Fibroblast of lung (primary cell): ENCODE results near the gene ETV6. TPM values are rescaled to one million over a fixed set of nuclear protein-coding genes. Genes with fewer than 3 reads are reported as not detected.
A peak's percentile ranks its signal among the peaks of the same experiment; 100 is the strongest.

ENCODE experiments used
- DNase-seq, 2 donors: peaks; one replicate each; pipeline versions ENCODE4 v3.0.0 to v3.0.0-alpha.2; 2010; ENCODE audit warnings: low read depth in 2 of 2
- H2AFZ ChIP-seq: 2 replicates; pipeline ENCODE4 v1.5.1; 2012; ENCODE audit warnings: low read length, control low read depth, inconsistent platforms
- H3K27ac ChIP-seq: 2 replicates; pipeline ENCODE4 v1.5.1; 2011; ENCODE audit warnings: low read length, control low read depth; ENCODE audit not compliant: insufficient read depth
- H3K27me3 ChIP-seq: 2 replicates; pipeline ENCODE4 v1.5.1; 2011; ENCODE audit warnings: mild to moderate bottlenecking, low read length; ENCODE audit not compliant: control insufficient read depth, insufficient read depth
- H3K36me3 ChIP-seq: 2 replicates; pipeline ENCODE4 v1.5.1; 2011; ENCODE audit warnings: low read length; ENCODE audit not compliant: control insufficient read depth, insufficient read depth
- H3K4me1 ChIP-seq: 2 replicates; pipeline ENCODE4 v1.5.1; 2011; ENCODE audit warnings: low read length; ENCODE audit not compliant: control insufficient read depth, insufficient read depth; ENCODE audit errors: extremely low read depth
- H3K4me2 ChIP-seq: 2 replicates; pipeline ENCODE4 v1.5.1; 2011; ENCODE audit warnings: low read length, control low read depth; ENCODE audit not compliant: insufficient read depth; ENCODE audit errors: extremely low read depth
- H3K4me3 ChIP-seq, 4 experiments: fragments of 200-600 bp in 1 of 4; sonication (generic) in 1 of 4; replicated peaks in 1 of 4; 2 replicates each; pipeline ENCODE4 v1.5.1; 2011 to 2016; ENCODE audit warnings: low read length in 4 of 4, low read depth in 3 of 4, mild to moderate bottlenecking in 3 of 4, control low read depth in 2 of 4, inconsistent platforms in 1 of 4, mixed read lengths in 1 of 4; ENCODE audit not compliant: insufficient read depth in 1 of 4; ENCODE audit errors: control extremely low read depth in 1 of 4
- H3K79me2 ChIP-seq: 2 replicates; pipeline ENCODE4 v1.5.1; 2012; ENCODE audit warnings: mild to moderate bottlenecking, low read length, inconsistent platforms; ENCODE audit not compliant: control insufficient read depth, insufficient read depth
- H3K9ac ChIP-seq: 2 replicates; pipeline ENCODE4 v1.5.1; 2011; ENCODE audit warnings: mild to moderate bottlenecking, low read length, control low read depth; ENCODE audit not compliant: insufficient read depth
- H3K9me3 ChIP-seq: 2 replicates; pipeline ENCODE4 v1.5.1; 2012; ENCODE audit warnings: low read depth, low read length; ENCODE audit not compliant: control insufficient read depth, insufficient read depth
- H4K20me1 ChIP-seq: 2 replicates; pipeline ENCODE4 v1.5.1; 2011; ENCODE audit warnings: low read length; ENCODE audit not compliant: control insufficient read depth, insufficient read depth; ENCODE audit errors: extremely low read depth
- CTCF ChIP-seq, 2 donors: IDR thresholded peaks in 1 of 2; conservative IDR thresholded peaks in 1 of 2; 1 replicate in 1 of 2; 2 replicates in 1 of 2; pipeline ENCODE4 v1.5.1; 2011 to 2012; ENCODE audit warnings: low read length in 2 of 2, control low read depth in 1 of 2, inconsistent platforms in 1 of 2, low read depth in 1 of 2, mild to moderate bottlenecking in 1 of 2
- EZH2 ChIP-seq: IDR thresholded peaks from 2 replicates; pipeline ENCODE4 v1.5.1; 2012; ENCODE audit warnings: low read length, control low read depth, mild to moderate bottlenecking; ENCODE audit errors: missing control alignments
- polyA plus RNA-seq, 2 donors: library from polyadenylated mRNA; depleted of rRNA in 1 of 2; stranded (reverse) in 1 of 2; unstranded in 1 of 2; fragments of >200 nt; gene quantifications; 2 replicates each; pipeline ENCODE4 v1.2.1, GENCODE V29; 2011 to 2012; ENCODE audit warnings: missing spikeins in 1 of 2
- total RNA-seq: library from RNA; depleted of rRNA; stranded (reverse); fragments of >200 nt; gene quantifications from 2 replicates; pipeline ENCODE4 v1.2.1, GENCODE V29; 2014

Gene ETV6
- total and polyA plus RNA-seq, 2 donors (not counting 1 experiment from before 2014, with no cell fraction given): 4.3 to 8.9 TPM

- H4K20me1 ChIP-seq: no peaks in the 10 kb centered on the region
- H3K79me2 ChIP-seq: no peaks in the 10 kb centered on the region
- H3K9ac ChIP-seq: no peak overlapping the region
- H3K4me1 ChIP-seq: no peaks in the 10 kb centered on the region
- H3K4me2 ChIP-seq: no peak overlapping the region
- H2AFZ ChIP-seq: no peak overlapping the region
- H3K27me3 ChIP-seq: peaks cover 2% of the 10 kb centered on the region
- TF ChIP-seq EZH2: no peak
- no peak for TF ChIP-seq CTCF (conservative IDR thresholded peaks at IDR 0.05 in 1 of 2, IDR thresholded peaks at IDR 0.05 in 1 of 2; ENCODE audit: low read depth in 1 of 2, low read length in 2 of 2)
- no peaks in the 10 kb centered on the region for H3K9me3 ChIP-seq
- no peak overlapping the region for H3K4me3 ChIP-seq
- no peak overlapping the region for H3K27ac ChIP-seq
- peak; percentile 2 to 50 for DNase-seq
- no peaks in the 10 kb centered on the region for H3K36me3 ChIP-seq
Measured at GRCh38 chr12:11920231-11920630, 270.8 kb downstream of the ETV6 start.

- no peak overlapping the region for H3K27ac ChIP-seq
- H3K4me2 ChIP-seq: no peak overlapping the region
- H2AFZ ChIP-seq: no peak overlapping the region
- H4K20me1 ChIP-seq: no peaks in the 10 kb centered on the region
- H3K4me1 ChIP-seq: no peaks in the 10 kb centered on the region
- DNase-seq: no peak
- TF ChIP-seq CTCF (conservative IDR thresholded peaks at IDR 0.05 in 1 of 2, IDR thresholded peaks at IDR 0.05 in 1 of 2; ENCODE audit: low read depth in 1 of 2, low read length in 2 of 2) (no peak), EZH2 (no peak)
- H3K9ac ChIP-seq: no peak overlapping the region
- peaks cover 2% of the 10 kb centered on the region for H3K27me3 ChIP-seq
- H3K36me3 ChIP-seq: no peaks in the 10 kb centered on the region
- no peak overlapping the region for H3K4me3 ChIP-seq
- H3K9me3 ChIP-seq: no peaks in the 10 kb centered on the region
- H3K79me2 ChIP-seq: no peaks in the 10 kb centered on the region
Measured at GRCh38 chr12:11922361-11922760, 272.9 kb downstream of the ETV6 start.

- H3K4me3 ChIP-seq: no peak overlapping the region
- DNase-seq: no peak
- no peak overlapping the region for H2AFZ ChIP-seq
- H3K27ac ChIP-seq: no peak overlapping the region
- no peaks in the 10 kb centered on the region for H4K20me1 ChIP-seq
- no peaks in the 10 kb centered on the region for H3K4me1 ChIP-seq
- TF ChIP-seq EZH2 (no peak), CTCF (conservative IDR thresholded peaks at IDR 0.05 in 1 of 2, IDR thresholded peaks at IDR 0.05 in 1 of 2; ENCODE audit: low read depth in 1 of 2, low read length in 2 of 2) (no peak)
- no peaks in the 10 kb centered on the region for H3K9me3 ChIP-seq
- no peaks in the 10 kb centered on the region for H3K36me3 ChIP-seq
- H3K9ac ChIP-seq: no peak overlapping the region
- peaks cover 2% of the 10 kb centered on the region for H3K27me3 ChIP-seq
- no peaks in the 10 kb centered on the region for H3K79me2 ChIP-seq
- H3K4me2 ChIP-seq: no peak overlapping the region
Measured at GRCh38 chr12:11923067-11923466, 273.6 kb downstream of the ETV6 start.
